Superior temporal gyrus (tissue), 1 donor: Measurements from ENCODE around the gene CEP295NL.

ENCODE experiments used
- DNase-seq: peaks from one replicate; pipeline ENCODE4 v3.0.0-alpha.2; 2016; ENCODE audit errors: extremely low spot score

CEP295NL gene

DNA sequence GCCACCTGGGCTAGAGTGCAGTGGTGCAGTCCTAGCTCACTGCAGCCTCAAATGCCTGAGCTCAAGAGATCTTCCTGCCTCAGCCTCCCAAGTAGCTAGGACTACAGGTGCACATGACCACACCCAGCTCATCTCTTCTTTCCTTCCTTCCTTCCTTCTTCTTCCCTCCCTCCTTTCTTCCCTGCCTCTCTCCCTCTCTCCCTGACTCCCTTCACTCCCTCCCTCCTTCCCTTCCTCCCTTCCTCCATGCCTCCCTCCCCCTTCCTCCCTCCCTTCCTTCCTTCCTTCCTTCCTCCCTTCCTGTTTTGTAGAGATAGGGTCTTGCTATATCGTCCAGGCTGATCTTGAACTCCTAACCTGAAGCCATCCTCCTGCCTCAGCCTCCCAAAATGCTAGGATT is 38.9 kb downstream of the CEP295NL start:
- no peak for DNase-seq

DNA sequence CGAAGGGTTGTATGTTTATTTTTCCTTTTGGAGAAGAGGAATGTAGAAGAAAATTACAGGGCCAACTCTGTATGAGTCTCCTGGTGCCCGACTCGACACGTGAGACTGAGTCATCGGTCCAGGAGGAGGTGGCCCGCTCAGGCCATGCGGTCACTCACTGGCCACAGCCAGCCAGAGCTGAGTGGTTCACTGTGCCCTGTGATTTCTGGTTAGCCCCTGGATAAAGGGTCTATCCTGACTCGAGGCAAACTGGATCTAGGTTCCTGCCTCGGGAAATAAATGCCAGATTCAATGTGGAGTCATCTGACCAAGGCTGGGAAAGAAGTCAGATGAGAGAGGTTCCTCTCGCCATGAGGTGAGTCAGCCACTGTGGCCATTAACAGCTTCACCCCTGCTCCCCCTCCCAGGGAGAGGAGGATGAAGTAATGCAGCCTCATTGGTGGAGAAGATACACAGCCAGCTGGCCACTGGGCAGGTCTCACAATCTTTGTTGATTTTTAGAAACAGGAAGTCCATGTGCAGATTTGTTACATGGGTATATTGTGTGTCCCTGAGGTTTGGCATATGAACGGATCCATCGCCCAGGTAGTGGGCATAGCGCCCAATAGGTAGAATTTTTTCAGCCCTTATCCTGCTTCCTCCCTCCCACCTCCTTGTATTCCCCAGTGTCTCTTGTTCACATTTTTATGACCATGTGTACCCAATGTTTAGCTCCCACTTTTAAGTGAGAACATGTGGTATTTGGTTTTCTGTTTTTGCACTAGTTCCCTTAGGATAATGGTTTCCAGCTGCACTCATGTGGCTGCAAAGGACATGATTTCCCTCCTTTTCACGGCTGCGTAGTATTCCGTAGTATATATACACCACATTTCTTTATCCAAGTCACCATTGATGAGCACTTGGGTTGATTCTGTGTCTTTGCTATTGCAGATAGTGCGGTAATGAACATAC is 40.7 kb downstream of the CEP295NL start:
- peak; percentile 36 for DNase-seq

DNA sequence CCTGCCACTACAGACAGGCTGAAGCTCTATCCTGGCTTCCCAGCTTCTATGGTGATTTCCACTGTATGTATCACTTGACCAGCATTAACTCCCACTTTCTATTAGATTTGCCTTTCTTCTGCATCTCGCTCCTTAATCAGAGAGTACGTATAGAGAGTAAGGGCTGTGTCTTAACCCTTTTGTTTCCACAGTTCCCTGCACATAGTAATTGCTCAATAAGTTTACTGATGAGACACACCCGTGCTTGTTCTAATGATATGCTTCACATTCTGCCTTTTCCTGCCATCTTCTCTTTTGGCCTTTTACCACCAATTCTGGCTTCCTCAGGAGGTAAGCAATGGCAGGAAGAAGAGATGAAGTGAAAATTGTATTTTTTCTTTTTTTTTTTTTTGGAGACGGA is 41.8 kb downstream of the CEP295NL start:
- no peak for DNase-seq

DNA sequence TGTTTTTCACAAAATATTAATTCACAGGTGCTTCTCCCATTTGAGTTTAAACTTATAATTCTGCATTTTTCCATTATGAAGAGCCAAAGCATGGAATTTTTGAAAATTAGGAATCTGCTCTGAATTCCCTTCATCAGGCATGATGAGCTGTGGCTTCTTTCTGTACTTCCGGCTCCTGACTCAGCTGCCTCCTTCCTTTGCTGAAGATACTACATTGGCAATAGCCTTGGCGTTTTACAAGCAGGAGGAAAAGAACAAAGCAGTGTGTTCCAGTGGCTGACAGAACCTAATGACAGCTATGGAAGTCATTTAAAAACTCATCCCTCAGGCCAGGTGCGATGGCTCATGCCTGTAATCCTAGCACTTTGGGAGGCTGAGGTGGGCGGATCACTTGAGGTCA is 44.0 kb downstream of the CEP295NL start:
- no peak for DNase-seq

DNA sequence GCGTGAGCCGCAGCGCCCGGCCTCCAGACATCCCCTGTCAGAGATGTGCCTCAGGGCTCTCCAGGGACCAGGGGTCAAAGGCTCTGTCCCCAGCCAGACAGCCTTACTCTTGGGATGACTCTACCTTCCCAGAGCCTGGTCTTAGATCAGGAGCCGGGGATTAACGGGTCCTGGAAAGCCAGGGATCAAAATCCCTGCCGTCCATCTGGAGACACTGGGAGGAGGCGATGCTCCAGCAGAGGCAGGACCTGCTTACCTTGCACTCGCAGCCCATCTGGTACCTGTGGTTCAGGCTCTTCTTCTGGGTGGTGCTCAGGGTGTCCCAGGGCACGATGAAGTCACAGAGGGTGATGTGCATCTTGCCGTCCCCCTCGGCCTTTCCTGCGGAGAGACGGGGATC is 45.7 kb downstream of the CEP295NL start:
- no peak for DNase-seq

DNA sequence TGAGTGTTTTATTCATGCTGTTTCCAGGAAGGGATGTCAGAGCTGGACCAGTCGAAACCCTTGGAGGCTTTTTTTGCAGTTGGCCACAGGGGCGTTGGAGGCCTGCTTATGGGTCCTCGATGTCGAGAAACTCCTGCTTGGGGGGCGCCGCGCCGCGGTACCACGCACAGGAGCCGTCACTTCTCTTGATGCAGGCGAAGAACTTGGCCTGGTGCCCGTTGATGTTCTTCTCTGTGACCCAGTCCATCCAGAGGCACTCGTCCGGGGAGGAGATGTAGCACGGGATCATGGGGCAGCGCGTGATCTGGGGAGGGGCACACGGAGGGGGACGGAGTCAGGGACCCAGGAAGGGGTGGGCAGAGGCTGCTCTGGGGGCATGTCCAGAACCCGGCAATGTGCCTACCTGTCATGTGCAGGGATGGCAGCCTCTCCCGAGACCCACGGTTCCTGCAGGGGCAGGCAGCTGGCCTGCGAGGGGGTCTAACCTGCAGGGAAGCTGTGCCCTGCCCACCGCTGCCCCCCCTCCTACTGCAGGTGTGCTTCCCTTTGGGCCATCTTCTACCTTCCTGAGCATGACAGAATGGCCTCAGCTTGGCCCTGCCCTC is 47.3 kb downstream of the CEP295NL start:
- DNase-seq = no peak

DNA sequence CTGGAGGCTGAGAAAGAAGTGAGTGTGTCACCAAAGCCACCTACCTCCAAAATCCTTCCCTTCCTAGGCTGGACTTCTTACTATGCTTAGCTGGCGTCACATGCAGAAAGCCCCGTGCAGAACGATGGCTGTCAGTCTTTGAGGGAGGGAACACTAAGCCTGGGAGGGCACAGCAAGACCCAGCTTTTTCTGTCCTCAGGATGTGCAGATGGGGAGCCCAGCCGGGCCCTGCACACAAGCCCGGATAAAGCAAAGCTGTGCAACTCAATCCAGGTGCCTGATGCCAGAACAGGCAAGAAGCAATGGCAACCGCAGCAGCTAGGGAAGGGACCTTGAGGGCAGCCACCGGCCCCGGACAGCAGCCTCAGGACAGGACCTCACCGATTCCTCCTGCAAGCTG is 48.5 kb downstream of the CEP295NL start:
- DNase-seq = no peak

DNA sequence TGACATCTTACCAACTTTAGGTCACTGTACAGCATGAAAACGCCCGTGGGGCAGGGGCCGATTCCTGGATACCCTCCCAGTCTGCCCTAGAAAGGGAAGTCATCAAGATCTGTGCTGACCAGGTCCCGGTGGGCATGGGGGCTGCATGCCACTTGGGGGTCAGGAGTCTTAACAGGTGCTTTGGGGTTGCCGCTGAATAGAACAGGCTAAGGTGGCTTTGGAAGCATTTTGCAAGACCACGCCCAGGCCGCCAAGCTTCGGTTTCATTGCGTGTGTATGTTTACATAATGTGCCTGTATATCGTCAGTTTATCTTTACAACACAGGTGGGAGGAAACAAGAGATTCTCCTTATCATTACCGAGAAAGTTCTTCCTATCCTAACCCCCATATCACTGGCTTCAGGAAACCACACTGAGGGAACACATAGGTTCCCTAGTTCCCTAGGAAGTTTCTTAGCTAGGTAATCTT is 49.0 kb downstream of the CEP295NL start:
- DNase-seq = no peak

DNA sequence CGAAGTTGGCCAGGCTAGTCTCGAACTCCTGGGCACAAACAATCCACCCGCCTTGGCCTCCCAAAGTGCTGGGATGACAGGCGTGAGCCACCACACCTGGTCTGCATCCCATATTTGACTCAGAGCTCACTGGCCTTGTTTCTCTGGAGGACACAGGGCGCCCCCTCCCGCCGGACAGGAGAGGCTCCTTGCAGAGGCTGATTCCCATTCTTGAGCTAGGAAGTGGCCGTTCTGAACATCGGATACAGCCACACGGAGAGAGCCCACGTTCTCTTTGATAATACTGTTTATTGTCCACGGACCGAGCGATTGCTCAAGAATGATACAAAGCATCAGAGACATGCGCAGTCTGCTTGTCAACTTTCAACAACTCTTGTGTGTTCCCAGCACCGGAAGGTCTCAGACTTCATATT is 50.3 kb downstream of the CEP295NL start:
- no peak for DNase-seq

DNA sequence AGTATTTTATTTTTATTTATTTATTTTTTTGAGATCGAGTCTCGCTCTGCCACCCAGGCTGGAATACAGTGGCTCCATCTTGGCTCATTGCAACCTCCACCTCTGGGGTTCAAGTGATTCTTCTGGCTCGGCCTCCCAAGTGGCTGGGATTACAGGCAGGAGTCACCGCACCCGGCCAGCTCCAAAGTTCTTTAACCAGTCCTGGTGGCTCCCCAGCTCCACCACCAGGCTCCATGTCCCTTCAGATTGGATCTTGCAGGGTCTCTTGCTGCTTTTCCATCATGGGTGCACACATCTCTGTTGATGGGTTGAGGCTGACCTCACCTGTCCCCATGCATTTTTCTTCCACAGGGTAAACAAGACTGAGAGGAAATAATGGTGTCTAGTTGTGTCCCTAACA is 54.0 kb downstream of the CEP295NL start:
- DNase-seq = no peak

DNA sequence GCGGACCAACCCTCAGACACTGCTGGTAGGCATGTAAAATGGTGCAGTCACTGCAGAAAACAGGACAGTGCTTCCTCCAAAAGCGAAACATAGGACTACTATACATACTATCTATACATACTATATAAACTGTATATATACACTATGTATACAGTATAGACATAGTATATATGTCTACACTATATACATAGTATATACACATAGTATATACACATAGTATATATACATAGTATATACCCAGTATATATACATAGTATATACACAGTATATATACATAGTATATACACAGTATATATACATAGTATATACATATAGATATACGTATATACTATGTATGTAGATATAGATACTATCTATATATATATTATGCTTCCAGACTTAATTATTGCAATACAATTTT is 55.9 kb downstream of the CEP295NL start:
- no peak for DNase-seq

DNA sequence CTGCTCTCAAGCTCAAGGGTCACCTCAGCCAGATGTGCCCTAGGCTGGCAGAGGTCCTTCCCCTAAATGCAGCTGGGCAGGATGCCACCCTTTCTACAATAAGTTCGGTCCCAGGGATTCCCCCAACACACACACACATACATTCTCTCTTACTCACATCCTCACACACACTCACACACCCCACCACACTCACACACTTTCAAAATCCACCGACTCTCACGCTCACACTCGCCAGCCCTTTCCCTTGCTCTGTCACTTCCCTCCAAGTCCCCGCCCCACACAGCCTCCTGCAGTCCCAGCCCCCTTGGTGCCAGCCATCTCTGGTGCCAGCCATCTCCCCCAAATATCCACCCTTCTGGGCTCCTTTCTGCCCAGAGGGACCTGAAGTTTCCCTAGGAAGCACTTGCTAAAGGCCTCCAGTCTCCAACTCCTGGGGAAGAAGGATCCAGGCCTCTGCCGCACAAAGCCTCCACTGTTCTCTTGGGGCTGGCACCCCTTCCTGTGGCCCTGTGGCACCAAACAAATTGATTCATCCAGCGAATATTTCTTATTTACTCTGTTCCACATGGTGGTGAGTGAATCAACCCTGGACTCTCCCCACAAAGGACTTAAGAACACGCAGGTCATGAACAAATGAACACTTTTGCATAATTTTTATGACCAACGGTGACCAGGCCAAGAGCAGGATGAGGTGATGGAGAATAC is 58.5 kb downstream of the CEP295NL start:
- peak; percentile 60 for DNase-seq

DNA sequence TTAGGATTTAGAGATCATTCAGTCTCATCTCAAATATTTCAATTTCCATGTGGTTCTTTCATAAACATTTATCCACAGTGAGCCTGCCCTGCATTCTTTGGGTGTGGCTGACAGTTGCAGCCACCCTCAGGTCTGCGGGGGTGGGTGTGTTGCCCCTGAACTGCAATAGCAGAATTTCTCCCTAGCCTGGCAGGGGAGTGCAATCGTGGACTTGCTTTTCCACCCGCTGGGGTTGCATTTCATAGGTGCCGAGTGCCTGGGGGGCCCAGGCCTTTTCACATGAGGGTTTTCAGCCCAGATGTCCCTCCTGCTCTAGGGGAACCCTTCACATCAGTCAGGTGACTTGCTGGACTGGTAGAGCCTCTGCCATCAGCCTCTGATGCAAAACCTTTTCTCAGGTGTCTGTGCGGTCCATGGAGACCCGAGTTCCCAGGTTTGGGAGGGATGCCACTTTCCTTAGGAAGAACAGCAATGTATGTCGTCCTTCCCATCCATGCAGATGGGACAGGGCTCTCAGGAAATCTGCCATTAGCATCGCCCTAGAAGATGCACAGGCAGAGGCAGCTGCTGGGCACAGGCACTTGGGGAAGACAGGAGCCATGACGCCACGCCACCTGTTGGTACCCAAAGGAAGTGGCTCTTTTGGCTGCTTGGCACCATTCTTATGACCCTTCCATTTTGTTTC is 60.0 kb downstream of the CEP295NL start:
- DNase-seq = no peak

DNA sequence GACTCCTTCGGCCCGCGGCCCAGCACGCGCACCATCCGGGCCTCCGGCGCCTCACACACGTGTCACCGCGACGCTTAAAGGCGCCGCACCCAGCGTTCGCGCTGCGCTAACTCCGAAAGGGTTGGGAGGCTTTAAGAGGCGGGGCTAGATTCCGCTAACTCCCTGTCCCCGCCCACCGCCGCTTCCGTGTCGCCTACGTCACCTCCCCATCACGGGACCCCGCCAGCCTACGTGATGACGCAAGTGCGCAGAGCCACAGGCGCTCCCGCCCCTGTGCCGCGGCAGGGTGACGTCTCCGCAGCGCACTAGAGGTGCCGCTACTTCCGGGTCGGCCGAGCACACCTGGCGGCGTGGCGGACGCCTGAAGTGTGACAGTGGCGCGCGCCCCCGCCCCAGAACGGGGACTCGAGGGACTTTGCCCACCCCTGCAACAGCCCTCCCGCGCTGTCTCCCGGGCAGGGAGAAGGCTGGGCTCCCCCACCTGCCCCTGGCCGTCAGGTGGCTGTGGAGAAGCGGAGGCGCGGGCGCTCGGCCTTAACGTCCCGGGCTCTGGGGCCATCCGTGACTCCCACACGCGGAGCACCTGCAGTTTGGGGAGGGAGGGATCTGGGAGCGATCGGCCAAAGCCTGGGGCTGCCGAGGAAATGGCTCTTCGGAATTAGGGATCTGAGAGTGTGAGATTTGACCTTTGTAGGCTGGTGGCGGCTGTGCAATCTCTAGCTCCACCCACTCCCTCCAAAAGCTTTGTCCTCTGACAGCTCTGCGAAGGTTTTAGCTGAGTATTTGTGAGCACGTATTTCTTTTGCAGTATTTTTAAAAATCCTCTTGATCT is 62.0 kb downstream of the CEP295NL start, which contains the start of gene USP36:
TSS of gene USP36 (minus strand) at position 35 of the 832 bp plus-strand sequence. CDS start 4,451 bp downstream, outside the sequence.
- DNase-seq = peak; percentile 100
